HG03442 (cell line): ENCODE measurements around the gene CORIN.

Experiments
- ATAC-seq: cut with Tn5 transposase; IDR thresholded peaks from one replicate; pipeline ENCODE4 v1.9.1; 2021; ENCODE audit warnings: mild to moderate bottlenecking, moderate library complexity; ENCODE audit not compliant: unreplicated experiment

CORIN gene

DNA sequence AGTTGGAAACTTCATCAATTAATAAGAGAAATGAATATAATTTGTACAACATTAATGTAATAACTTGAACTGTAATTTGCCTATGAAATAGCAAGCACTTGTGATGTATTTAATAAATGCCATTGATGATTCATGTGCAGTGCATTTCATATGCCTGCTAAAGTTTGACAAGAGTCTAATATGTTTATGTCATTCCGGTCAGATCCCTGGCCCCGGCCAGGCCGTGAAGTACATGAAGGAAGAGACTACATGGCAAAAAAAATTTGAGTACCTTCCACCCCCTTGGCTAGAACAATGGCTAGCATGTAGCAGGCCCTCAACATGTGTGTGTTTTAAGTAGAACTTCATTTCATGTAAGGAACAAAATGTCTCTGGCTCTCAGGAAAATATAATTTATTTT is 191.5 kb downstream of the CORIN start:
- no peak for ATAC-seq

DNA sequence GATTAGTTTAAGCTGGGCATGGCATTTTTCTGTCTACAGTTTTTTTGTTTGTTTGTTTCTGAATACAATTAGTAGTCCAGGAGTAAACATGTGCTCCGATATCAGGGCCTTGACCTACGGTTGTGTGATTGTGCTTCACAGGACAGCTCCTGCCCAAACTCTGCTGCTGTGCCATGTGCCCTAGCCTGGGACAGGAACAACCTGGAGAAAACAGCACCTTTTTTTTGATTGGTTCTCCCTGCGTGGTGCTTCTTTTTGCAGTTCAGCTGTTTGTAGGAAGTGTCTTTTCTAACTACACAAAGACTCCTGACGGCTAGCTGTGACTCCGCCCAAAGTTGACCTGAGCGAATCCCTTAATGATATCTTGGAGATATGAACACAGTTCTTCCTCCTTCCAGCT is 194.0 kb downstream of the CORIN start:
- no peak for ATAC-seq

DNA sequence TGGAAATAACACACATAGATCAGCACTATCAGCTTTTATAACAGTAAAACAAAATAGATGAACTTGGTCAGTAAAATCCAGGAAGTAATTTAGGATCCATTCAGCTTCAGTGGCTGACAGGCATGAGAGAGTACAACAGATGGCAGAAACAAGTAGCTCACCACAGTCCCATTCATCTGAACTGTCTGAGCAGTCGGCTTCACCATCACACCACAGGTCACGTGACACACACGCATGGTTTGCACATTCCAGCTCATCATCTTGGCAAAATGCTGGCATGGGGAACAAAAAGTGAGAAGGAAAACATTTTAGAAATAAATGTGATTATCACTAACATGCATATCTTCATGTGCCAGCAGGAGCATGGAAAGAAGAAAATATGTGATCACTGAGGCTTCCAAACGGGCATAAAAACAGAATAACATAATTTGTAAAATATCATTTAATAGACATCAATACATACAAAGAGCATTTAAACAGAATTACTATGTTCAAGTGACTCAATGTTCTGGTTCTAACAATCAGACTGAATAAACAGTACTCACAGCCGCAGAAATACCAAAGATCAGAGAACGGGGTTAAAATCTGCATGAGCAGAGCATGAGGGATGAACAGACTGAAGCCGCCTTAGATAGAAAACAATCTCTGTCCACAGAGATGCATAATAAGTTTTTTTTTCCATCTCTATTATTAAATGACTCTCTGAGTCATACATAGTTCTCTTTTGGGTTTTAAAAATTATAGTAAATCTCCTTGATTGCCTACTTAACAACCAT is 194.7 kb downstream of the CORIN start:
- peak; percentile 44 for ATAC-seq

DNA sequence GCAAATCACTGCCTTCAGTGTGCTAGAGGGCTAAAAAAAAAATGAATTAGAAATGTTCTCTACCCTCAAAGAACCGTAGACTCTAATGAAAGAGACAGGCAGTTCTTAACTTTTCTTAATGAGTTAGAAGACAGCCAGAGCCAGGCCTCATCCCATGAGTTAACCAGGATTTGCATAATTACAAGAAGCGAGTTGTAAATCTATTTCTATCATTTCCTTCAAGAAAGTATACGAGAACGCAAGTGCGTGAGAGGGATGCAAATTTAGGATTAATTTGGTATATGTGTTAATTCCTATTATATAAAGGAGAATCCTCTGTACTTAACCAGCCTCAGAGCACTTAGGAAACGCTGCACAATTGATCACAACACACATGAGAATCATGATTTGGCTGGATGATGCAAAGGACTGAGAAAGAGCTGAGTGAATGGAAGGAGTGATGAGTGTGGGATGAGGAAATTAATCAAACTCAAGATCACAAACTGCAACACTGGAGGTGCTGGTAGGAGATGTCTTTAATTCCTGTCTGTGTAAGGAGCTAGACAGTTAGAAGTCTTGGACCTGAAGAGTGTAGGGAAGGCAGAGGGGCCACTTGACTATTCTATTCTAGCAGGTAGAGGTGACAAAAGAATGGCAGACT is 195.6 kb downstream of the CORIN start:
- ATAC-seq: no peak

- ATAC-seq: no peak
Observed at GRCh38 chr4:47641755-47642154, 196.1 kb downstream of the CORIN start.

GRCh38 chr4:47640911-47641310 is 197.0 kb downstream of the CORIN start:
- ATAC-seq: no peak

GRCh38 chr4:47639531-47639930 is 198.3 kb downstream of the CORIN start:
- peak; percentile 66 for ATAC-seq

DNA sequence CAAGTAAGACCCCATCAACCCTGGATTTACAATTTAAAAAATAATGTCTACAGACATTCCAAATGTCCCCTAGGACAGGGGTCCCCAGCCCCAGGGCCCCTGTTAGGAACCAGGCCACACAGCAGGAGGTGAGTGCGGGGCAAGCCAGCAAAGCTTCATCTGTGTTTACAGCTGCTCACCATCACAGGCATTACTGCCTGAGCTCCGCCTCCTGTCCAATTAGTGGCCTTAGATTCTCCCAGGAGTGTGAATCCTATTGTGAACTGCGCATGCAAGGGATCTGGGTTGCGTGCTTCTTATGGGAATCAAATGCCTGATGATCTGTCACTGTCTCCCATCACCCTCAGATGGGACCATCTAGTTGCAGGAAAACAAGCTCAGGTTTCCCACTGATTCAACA is 206.7 kb downstream of the CORIN start:
- no peak for ATAC-seq

DNA sequence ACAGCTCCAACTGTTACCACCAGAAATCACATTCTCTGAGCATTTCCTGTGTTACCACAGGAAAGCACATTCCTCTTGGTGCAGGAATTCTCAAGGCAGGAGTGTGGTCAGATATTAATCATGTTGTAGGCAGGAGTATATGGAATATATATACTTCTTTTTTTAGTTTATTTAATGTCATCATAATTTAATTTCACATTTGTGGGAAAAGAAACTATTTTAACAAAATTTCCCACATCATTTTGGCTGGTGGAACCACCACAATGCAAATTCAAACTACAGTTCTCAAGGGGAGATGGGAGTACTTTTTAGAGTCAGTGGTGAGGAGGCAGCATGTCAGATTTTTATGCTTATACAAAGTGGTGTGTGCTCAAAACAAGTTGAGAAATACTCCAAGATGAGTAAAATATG is 213.8 kb downstream of the CORIN start:
- ATAC-seq: no peak

DNA sequence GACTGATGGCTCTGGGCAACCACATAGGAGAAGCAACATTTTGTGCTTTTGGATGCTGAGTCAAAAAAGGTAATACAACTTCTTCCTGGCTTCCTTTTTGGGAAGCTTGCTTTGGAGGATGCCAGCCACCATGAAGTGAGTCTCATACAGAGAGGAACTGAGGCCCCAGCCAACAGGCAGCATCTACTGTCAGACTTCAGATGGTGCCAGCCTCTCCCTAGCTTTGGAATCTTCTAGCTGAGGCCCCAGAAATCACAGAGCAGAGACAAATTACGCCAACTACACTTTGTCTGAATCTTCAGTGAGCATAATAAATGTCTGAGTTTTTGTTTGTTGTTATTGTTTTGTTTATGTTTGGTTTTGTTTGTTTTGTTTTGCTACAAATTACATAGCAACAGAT is 216.7 kb downstream of the CORIN start:
- no peak for ATAC-seq

GRCh38 chr4:47619691-47620090 is 218.2 kb downstream of the CORIN start:
- no peak for ATAC-seq

GRCh38 chr4:47617607-47618006 is 220.3 kb downstream of the CORIN start:
- peak; percentile 75 for ATAC-seq

DNA sequence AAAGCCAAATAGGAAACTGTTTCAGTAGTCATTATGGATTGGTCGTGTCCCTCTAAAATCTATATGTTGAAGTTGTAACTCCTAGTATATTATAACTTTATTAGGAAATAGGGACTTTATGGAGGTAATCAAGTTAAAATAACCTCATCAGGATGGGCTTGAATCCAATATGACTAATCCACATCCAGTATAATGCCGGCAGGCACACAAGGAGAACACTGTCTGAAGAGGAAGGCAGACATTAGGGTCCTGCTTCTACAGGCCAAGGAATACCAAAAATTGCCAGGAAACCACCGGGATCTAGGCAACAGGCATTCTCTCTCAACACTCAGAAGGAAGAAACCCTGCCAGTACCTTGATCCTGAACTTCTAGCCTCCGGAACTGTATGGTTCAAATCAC is 222.5 kb downstream of the CORIN start:
- no peak for ATAC-seq

DNA sequence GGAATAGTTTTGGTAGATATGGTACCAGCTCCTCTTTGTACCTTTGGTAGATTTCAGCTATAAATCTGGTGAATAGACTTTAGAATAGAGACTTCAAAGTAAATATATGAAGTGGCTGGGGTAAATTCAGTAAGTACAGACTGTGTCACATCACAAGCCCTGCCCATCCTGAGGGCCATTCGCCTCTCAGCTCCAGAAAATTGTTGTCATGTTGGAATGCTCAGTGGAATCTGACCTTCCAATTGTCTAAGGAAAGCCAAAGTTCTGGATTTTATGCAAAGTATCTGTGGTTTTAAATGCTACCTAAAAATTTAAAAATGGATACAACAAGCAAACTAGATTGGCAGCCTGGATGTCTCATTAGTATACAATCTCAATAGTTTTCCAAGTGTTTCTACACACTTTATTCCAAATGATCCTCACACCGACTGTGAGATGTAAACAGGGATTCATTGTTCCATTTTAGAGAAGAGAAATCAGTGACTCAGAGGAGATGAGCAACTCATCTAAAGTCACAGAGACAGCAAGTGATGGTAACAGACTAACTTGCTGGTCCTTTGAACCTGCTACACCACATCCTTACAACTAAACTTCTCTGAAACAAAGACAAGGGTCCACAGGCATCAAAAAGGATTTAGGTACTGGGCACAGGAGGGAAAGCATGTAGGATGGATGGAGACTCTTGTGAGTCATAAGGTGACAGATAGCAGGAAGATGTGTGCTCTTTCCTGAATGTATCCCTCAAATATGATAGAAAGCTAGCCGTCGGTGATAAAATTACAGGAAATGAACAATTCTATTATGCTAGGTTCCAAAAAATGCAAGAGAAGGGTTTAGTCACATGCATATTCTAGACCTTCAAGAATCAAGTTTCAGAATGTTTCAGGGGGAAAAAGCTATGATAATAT is 225.5 kb downstream of the CORIN start:
- no peak for ATAC-seq

GRCh38 chr4:47606482-47606881 is 231.4 kb downstream of the CORIN start:
- ATAC-seq: no peak

GRCh38 chr4:47598896-47599295 is 239.0 kb downstream of the CORIN start:
- ATAC-seq: no peak

DNA sequence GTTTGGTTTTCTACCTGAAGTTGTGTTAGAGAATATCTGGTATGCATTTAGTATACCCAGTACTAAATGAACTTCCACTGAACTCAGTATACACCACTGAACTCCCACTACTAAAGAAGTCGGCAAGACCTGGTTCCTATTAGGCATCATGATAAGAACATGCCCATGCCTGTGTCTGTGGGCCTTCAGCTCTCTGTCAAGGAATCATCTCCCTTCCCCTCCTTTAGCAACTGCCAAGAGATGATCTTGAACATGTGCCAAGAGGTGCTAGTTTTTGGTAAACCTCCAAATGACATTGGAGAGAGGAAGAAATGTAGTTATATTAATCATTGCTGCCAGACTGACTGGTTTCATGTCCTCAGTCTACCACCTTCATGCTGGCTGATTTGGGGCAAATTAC is 239.5 kb downstream of the CORIN start:
- ATAC-seq: no peak

- no peak for ATAC-seq
Observed at GRCh38 chr4:47597696-47598095, 240.2 kb downstream of the CORIN start.

DNA sequence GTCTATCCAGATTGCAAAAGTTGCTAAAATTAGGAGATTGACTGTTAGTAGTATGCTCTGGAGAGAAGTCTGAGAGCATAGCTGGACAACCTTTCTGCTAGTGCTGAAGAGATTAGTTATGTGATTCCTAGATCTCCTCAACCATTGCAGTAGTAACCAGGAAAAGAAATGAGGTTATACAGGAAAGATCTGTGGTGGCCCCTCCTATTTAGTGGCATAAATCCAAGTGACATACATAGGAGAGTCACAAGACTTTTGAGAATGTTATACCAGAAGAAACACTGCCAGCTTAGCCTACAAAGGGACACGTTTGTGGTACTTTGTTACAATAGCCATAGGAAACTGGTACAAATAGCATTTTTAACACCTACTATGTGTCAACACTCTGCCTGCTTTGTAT is 247.5 kb downstream of the CORIN start:
- ATAC-seq: no peak

DNA sequence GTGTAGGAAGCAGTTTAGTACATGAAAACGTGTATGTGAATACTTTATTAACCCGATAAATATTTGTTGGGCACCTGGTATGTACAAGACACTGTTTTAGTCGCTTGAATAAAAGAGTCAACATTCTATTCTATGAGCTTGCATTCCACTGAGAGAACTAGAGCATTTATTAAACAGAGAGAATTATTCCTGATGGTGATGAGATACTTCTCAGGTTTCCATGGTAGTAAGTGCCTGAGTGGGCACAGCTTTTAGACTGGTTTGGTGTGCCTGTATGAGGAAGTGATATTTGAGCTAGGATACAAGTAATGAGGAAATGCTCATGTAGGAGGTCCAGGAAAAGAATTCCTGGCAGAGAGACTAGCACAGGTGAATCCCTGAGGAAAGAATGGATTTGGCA is 258.6 kb downstream of the CORIN start:
- ATAC-seq: no peak

- ATAC-seq: no peak
Observed at GRCh38 chr4:47577779-47578553, 259.9 kb downstream of the CORIN start.
